GM12878 (cell line): ENCODE measurements around the gene GIMAP8. TPM values are rescaled to one million over a fixed set of nuclear protein-coding genes. Genes with fewer than 3 reads are reported as not detected.

ENCODE experiments used
- ATAC-seq: fragments of 200-7000 bp; cut with Tn5 transposase; 3 replicates; pipeline ENCODE4 v1.9.1; 2020; ENCODE audit warnings: mild to moderate bottlenecking, moderate library complexity
- BruUV-seq: library from RNA; stranded (reverse); fragments of 400-500 nt; replicated peaks from 2 replicates; lab custom pipeline; 2021; lab: Mats Ljungman, UMichigan
- CTCF ChIA-PET: fragments of 300-600 bp; sonication (Branson Sonifier 250); formaldehyde crosslinking; extraction: SDS; loops from one replicate; lab custom pipeline; 2021; ENCODE audit warnings: inconsistent platforms; lab: Yijun Ruan, JAX
- POLR2A ChIA-PET: fragments of 350-600 bp; formaldehyde crosslinking; extraction: SDS; loops from one replicate; lab custom pipeline; 2021; ENCODE audit warnings: inconsistent platforms; lab: Charles Lee
- RAD21 ChIA-PET: fragments of 300-600 bp; sonication (Branson Sonifier 250); formaldehyde crosslinking; loops from one replicate; lab custom pipeline; 2023; ENCODE audit warnings: antibody characterized with exemption; ENCODE audit not compliant: unreplicated experiment; lab: Charles Lee
- SMC1A ChIA-PET: fragments of 300-600 bp; sonication (Branson Sonifier 250); formaldehyde crosslinking; loops from one replicate; lab custom pipeline; 2023; ENCODE audit not compliant: unreplicated experiment, uncharacterized antibody; lab: Charles Lee
- DNase-seq: peaks from one replicate; pipeline ENCODE4 v3.0.0-alpha.2; 2011; ENCODE audit warnings: low read depth, low spot score
- FAIRE-seq: peaks from 3 replicates; lab custom pipeline; 2011; peaks lifted over from hg19 to GRCh38; lab: Jason Lieb, UNC
- H2AFZ ChIP-seq: 2 replicates; pipeline ENCODE4 v1.6.0; 2011; ENCODE audit warnings: low read depth, low read length, control low read depth; ENCODE audit not compliant: control insufficient read depth
- H3K27ac ChIP-seq: 2 replicates; pipeline ENCODE4 v1.5.1; 2011; ENCODE audit warnings: control low read depth; ENCODE audit not compliant: control insufficient read depth, insufficient read depth
- H3K27me3 ChIP-seq, 2 experiments: replicated peaks in 1 of 2; 2 replicates each; pipeline versions ENCODE4 v1.6.0 to v1.6.1; 2011; ENCODE audit warnings: low read length in 1 of 2; ENCODE audit not compliant: control insufficient read depth in 2 of 2, insufficient read depth in 2 of 2
- H3K36me3 ChIP-seq, 2 experiments: 2 replicates each; pipeline ENCODE4 v1.5.1; 2011; ENCODE audit warnings: low read length in 1 of 2; ENCODE audit not compliant: control insufficient read depth in 2 of 2, insufficient read depth in 2 of 2
- H3K4me1 ChIP-seq: 2 replicates; pipeline ENCODE4 v1.6.1; 2011; ENCODE audit warnings: mild to moderate bottlenecking, low read length, moderate library complexity, mixed read lengths; ENCODE audit not compliant: control insufficient read depth, insufficient read depth
- H3K4me2 ChIP-seq: 2 replicates; pipeline ENCODE4 v1.6.0; 2011; ENCODE audit warnings: control low read depth; ENCODE audit not compliant: control insufficient read depth, insufficient read depth
- H3K4me3 ChIP-seq: fragments of 200-600 bp; sonication (generic); 2 replicates; pipeline ENCODE4 v1.5.1; 2016
- H3K79me2 ChIP-seq: 2 replicates; pipeline ENCODE4 v1.6.0; 2011; ENCODE audit warnings: low read length; ENCODE audit not compliant: control insufficient read depth, insufficient read depth
- H3K9ac ChIP-seq: 2 replicates; pipeline ENCODE4 v1.8.0; 2011; ENCODE audit warnings: low read length, control low read depth, mixed read lengths; ENCODE audit not compliant: control insufficient read depth, insufficient read depth
- H3K9me3 ChIP-seq: replicated peaks from 3 replicates; pipeline ENCODE4 v1.5.1; 2011; ENCODE audit warnings: mild to moderate bottlenecking, low read length; ENCODE audit not compliant: control insufficient read depth, insufficient read depth
- H4K20me1 ChIP-seq: 2 replicates; pipeline ENCODE4 v1.6.0; 2011; ENCODE audit not compliant: control insufficient read depth, insufficient read depth
- ATF2 ChIP-seq: IDR thresholded peaks from 2 replicates; pipeline ENCODE4 v1.6.1; 2012; ENCODE audit warnings: low read length, inconsistent platforms
- CREB1 ChIP-seq: IDR thresholded peaks from 2 replicates; pipeline ENCODE4 v1.6.1; 2012; ENCODE audit warnings: low read depth, mild to moderate bottlenecking, inconsistent platforms
- E2F4 ChIP-seq: IDR thresholded peaks from 2 replicates; pipeline ENCODE4 v1.6.1; 2012; ENCODE audit warnings: low read depth, low read length, improper control_type of control experiment
- MEF2B ChIP-seq: fragments of 450-650 bp; IDR thresholded peaks from 2 replicates; pipeline ENCODE4 v1.6.1; 2018; ENCODE audit warnings: mild to moderate bottlenecking, moderate library complexity; ENCODE audit not compliant: partially characterized antibody, poor library complexity, severe bottlenecking
- MLLT1 ChIP-seq: fragments of 450-650 bp; IDR thresholded peaks from 2 replicates; pipeline ENCODE4 v1.6.1; 2016; ENCODE audit warnings: mild to moderate bottlenecking
- NFIC ChIP-seq: IDR thresholded peaks from 2 replicates; pipeline ENCODE4 v1.6.1; 2012; ENCODE audit warnings: low read depth, mild to moderate bottlenecking, inconsistent platforms, low read length, moderate library complexity
- NR2C1 ChIP-seq: fragments of 450-650 bp; IDR thresholded peaks from 2 replicates; pipeline ENCODE4 v1.6.1; 2017; ENCODE audit warnings: antibody characterized with exemption, mild to moderate bottlenecking, moderate library complexity
- PKNOX1 ChIP-seq: fragments of 450-650 bp; IDR thresholded peaks from 2 replicates; pipeline ENCODE4 v1.6.1; 2016; ENCODE audit warnings: mild to moderate bottlenecking
- SMARCA5 ChIP-seq: fragments of 450-650 bp; IDR thresholded peaks from 2 replicates; pipeline ENCODE4 v1.6.1; 2017; ENCODE audit warnings: mild to moderate bottlenecking
- SRF ChIP-seq, 2 experiments: IDR thresholded peaks; 2 replicates each; pipeline ENCODE4 v1.6.1; 2011; ENCODE audit warnings: low read depth in 2 of 2, low read length in 2 of 2, mild to moderate bottlenecking in 1 of 2, moderate library complexity in 1 of 2
- TARDBP ChIP-seq: IDR thresholded peaks from 2 replicates; pipeline ENCODE4 v1.6.1; 2016; ENCODE audit warnings: borderline replicate concordance
- ZNF687 ChIP-seq: fragments of 450-650 bp; IDR thresholded peaks from 2 replicates; pipeline ENCODE4 v1.6.1; 2017; ENCODE audit warnings: mild to moderate bottlenecking, moderate library complexity
- WGBS: methylation state at CpG from one replicate; pipeline ENCODE4 v1.1.6; 2016; ENCODE audit warnings: low lambda C conversion rate; ENCODE audit not compliant: insufficient replicate concordance, insufficient coverage; ENCODE audit errors: missing lambda C conversion rate; 5-methylcytosine and 5-hydroxymethylcytosine counted together
- in situ Hi-C: fragments of 300-500 bp; cut with MboI; formaldehyde crosslinking; loops from 9 replicates; pipeline ENCODE4 v1.14.3; 2018; ENCODE audit warnings: mixed read lengths
- intact Hi-C: fragments of 100-400 bp; cut with micrococcal nuclease; formaldehyde crosslinking; loops from one replicate; pipeline ENCODE4 v1.14.2; 2022; ENCODE audit not compliant: unreplicated experiment
- polyA plus RNA-seq, 11 experiments: library from polyadenylated mRNA; depleted of rRNA in 4 of 11; unstranded in 6 of 11; stranded (reverse) in 5 of 11; fragments of >200 nt; fragmentation: Nextera tagmentation in 4 of 11; fragmentation: Illumina TruSeq in 1 of 11; extraction: Ambion mirVana in 4 of 11; extraction: Trizol in 1 of 11; gene quantifications; 1 replicate in 1 of 11; 2 replicates in 10 of 11; pipeline versions ENCODE4 v1.2.1 to v1.2.3, GENCODE V29; 2011 to 2016; ENCODE audit warnings: inconsistent platforms in 2 of 11, missing spikeins in 2 of 11, low read depth in 1 of 11
- total RNA-seq, 4 experiments: library from RNA; depleted of rRNA in 3 of 4; stranded (reverse); fragments of >200 nt in 3 of 4; fragmentation: Illumina TruSeq in 1 of 4; extraction: Trizol in 1 of 4; gene quantifications; 2 replicates each; pipeline versions ENCODE4 v1.2.1 to v1.2.3, GENCODE V29; 2013 to 2021

GIMAP8 gene
- total and polyA plus RNA-seq, 10 of the 15 experiments (the other 5 are each of a cell fraction or from before 2014, with no cell fraction given): 0.66 to 9.7 (median 4.7) TPM

GRCh38 chr7:150405584-150406311, 44.7 kb upstream of the GIMAP8 start:
- Histone ChIP-seq H3K4me1 (peaks cover 51% of the 10 kb centered on the region), H3K4me2 (peak overlapping the region; percentile 87), H3K9ac (peak overlapping the region; percentile 85; the same call in 1 of the 2 replicates), H4K20me1 (no peaks in the 10 kb centered on the region), H3K36me3 (peaks cover 0 to 2% of the 10 kb centered on the region in 2 experiments; a peak in 1 of 4 replicates), H3K9me3 (no peaks in the 10 kb centered on the region), H2AFZ (peak overlapping the region; percentile 76), H3K79me2 (peaks cover 4% of the 10 kb centered on the region), H3K27me3 (no peaks in the 10 kb centered on the region), H3K4me3 (peak overlapping the region; percentile 91), H3K27ac (peak overlapping the region; percentile 89)
- SMC1A ChIA-PET: interaction anchor here (1.0 to 7.4 kb wide), 17 partner anchors 15 to 86 kb away, joined by 3 to 48 read pairs (median 12); partner anchors contain the start of gene ACTR3C
- DNase-seq (no peak), FAIRE-seq (peak; percentile 62), ATAC-seq (peak; percentile 20)
- POLR2A ChIA-PET: interaction anchor here (0.6 to 5.9 kb wide), 16 partner anchors 20 to 679 kb away, joined by 3 to 89 read pairs (median 5); partner anchors contain the start of genes REPIN1 and ZNF862
- intact Hi-C loops (loop anchor here (1.0 kb wide), 1 partner anchor 36 kb away; no protein-coding TSS in a partner anchor), in situ Hi-C loops (loop anchor here (25.0 kb wide), 1 partner anchor 343 kb away; no protein-coding TSS in a partner anchor)
- BruUV-seq: no TSS peak
- WGBS: 7% methylated on average over 33 of the region's 35 CpGs
- CTCF ChIA-PET: interaction anchor here (0.8 to 11.6 kb wide), 16 partner anchors 13 to 473 kb away, joined by 3 to 72 read pairs (median 8); partner anchors contain the start of gene REPIN1
- RAD21 ChIA-PET: interaction anchor here (0.7 to 3.6 kb wide), 16 partner anchors 12 to 83 kb away, joined by 3 to 33 read pairs (median 10); partner anchors contain the start of genes ACTR3C, GIMAP8, LRRC61 and REPIN1
- TF ChIP-seq SMARCA5: 0 out of 2 replicates have a peak, but pooled peaks have one; percentile 17
- TF ChIP-seq TARDBP: no peak; the same call in 1 of the 2 replicates
- TF ChIP-seq SRF (IDR thresholded peaks at IDR 0.05; ENCODE audit: low read depth in 2 of 2, low read length in 2 of 2): 0 out of 4 replicates have a peak, but pooled peaks of 1 of the 2 experiments have one; percentile 29
- TF ChIP-seq NFIC: no peak
- peak; percentile 13; the same call in 1 of the 2 replicates for TF ChIP-seq ZNF687
- peak; percentile 3; the same call in 1 of the 2 replicates for TF ChIP-seq CREB1
- TF ChIP-seq ATF2: no peak
- no peak for TF ChIP-seq E2F4
- no peak for TF ChIP-seq PKNOX1
- no peak for TF ChIP-seq MEF2B
- TF ChIP-seq MLLT1: peak; percentile 36; the same call in 1 of the 2 replicates
- no peak for TF ChIP-seq NR2C1
